ENCODE results near the gene EN1.

- TF ChIP-seq POLR2A (IDR thresholded peaks at IDR 0.05; ENCODE audit: low read depth, low read length) (no peak), POLR2AphosphoS5 (IDR thresholded peaks at IDR 0.05; ENCODE audit: low read depth, low read length) (no peak), POU2F2 (IDR thresholded peaks at IDR 0.05; ENCODE audit: low read depth, low read length) (no peak)
Observed at GRCh38 chr2:118842661-118843482, 4.6 kb downstream of the EN1 start.
